IMR-90 (cell line): ENCODE results near the gene DYNC2H1. TPM values are rescaled to one million over a fixed set of nuclear protein-coding genes. Genes with fewer than 3 reads are reported as not detected.

Experiments used
- ATAC-seq: fragments of 200-7000 bp; cut with Tn5 transposase; 2 replicates; pipeline ENCODE4 v1.9.1; 2020; ENCODE audit warnings: low read depth, mild to moderate bottlenecking, moderate library complexity
- BruUV-seq: library from RNA; stranded (reverse); fragments of 400-500 nt; replicated peaks from 2 replicates; lab custom pipeline; 2021; lab: Mats Ljungman, UMichigan
- CTCF ChIA-PET: fragments of 300-600 bp; formaldehyde crosslinking; extraction: SDS; loops from one replicate; lab custom pipeline; 2021; ENCODE audit warnings: antibody characterized with exemption; lab: Yijun Ruan, JAX
- POLR2A ChIA-PET: fragments of 300-600 bp; sonication (Branson Sonifier 250); formaldehyde crosslinking; loops from one replicate; lab custom pipeline; 2022; ENCODE audit warnings: antibody characterized with exemption; ENCODE audit not compliant: unreplicated experiment; lab: Charles Lee
- DNase-seq: peaks from one replicate; pipeline ENCODE4 v3.0.0; 2013
- H2AFZ ChIP-seq: replicated peaks from 2 replicates; pipeline ENCODE3; 2013; ENCODE audit warnings: low read length, mild to moderate bottlenecking; ENCODE audit not compliant: poor library complexity
- H2AK5ac ChIP-seq: 2 replicates; pipeline ENCODE4 v1.6.1; 2013; ENCODE audit warnings: low read depth, low read length, inconsistent platforms
- H2AK9ac ChIP-seq: replicated peaks from 2 replicates; pipeline ENCODE3; 2013; ENCODE audit warnings: mild to moderate bottlenecking, low read depth, low read length, moderate library complexity; ENCODE audit not compliant: poor library complexity
- H2BK120ac ChIP-seq: 2 replicates; pipeline ENCODE4 v1.6.1; 2013; ENCODE audit warnings: low read depth, low read length, inconsistent platforms
- H2BK15ac ChIP-seq: 3 replicates; pipeline ENCODE4 v1.6.1; 2013; ENCODE audit warnings: low read depth, low read length, inconsistent platforms
- H2BK20ac ChIP-seq: 2 replicates; pipeline ENCODE4 v1.6.1; 2013; ENCODE audit warnings: low read depth, mild to moderate bottlenecking, inconsistent platforms, low read length, moderate library complexity
- H2BK5ac ChIP-seq: 2 replicates; pipeline ENCODE4 v1.6.1; 2013; ENCODE audit warnings: mild to moderate bottlenecking, low read depth, low read length, inconsistent platforms; ENCODE audit not compliant: poor library complexity, severe bottlenecking
- H3K14ac ChIP-seq: replicated peaks from 2 replicates; pipeline ENCODE4 v1.6.1; 2013; ENCODE audit warnings: low read depth, low read length, inconsistent platforms
- H3K18ac ChIP-seq: 2 replicates; pipeline ENCODE4 v1.6.1; 2013; ENCODE audit warnings: low read depth, low read length, control low read depth
- H3K23ac ChIP-seq: 2 replicates; pipeline ENCODE4 v1.6.1; 2013; ENCODE audit warnings: low read depth, low read length, inconsistent platforms
- H3K27ac ChIP-seq: 2 replicates; pipeline ENCODE4 v1.5.1; 2013; ENCODE audit warnings: mild to moderate bottlenecking, control low read depth, low read length; ENCODE audit not compliant: insufficient read depth
- H3K27me3 ChIP-seq: 2 replicates; pipeline ENCODE4 v1.6.1; 2013; ENCODE audit warnings: low read length; ENCODE audit not compliant: control insufficient read depth, insufficient read depth
- H3K36me3 ChIP-seq: 2 replicates; pipeline ENCODE4 v1.6.1; 2013; ENCODE audit warnings: low read length, mixed read lengths; ENCODE audit not compliant: control insufficient read depth, insufficient read depth
- H3K4ac ChIP-seq: 2 replicates; pipeline ENCODE4 v1.6.1; 2013; ENCODE audit warnings: low read depth, low read length, inconsistent platforms
- H3K4me1 ChIP-seq: 2 replicates; pipeline ENCODE4 v1.6.1; 2013; ENCODE audit warnings: low read length, mixed read lengths; ENCODE audit not compliant: control insufficient read depth, insufficient read depth
- H3K4me2 ChIP-seq: 2 replicates; pipeline ENCODE4 v1.6.1; 2013; ENCODE audit warnings: low read depth, mild to moderate bottlenecking, control low read depth, low read length, moderate library complexity
- H3K4me3 ChIP-seq: 2 replicates; pipeline ENCODE4 v1.5.1; 2013; ENCODE audit warnings: low read depth, mild to moderate bottlenecking, control low read depth, low read length, moderate library complexity; ENCODE audit not compliant: insufficient read depth
- H3K56ac ChIP-seq: 2 replicates; pipeline ENCODE4 v1.6.1; 2013; ENCODE audit warnings: low read length, inconsistent platforms; ENCODE audit not compliant: insufficient read depth; ENCODE audit errors: extremely low read depth
- H3K79me1 ChIP-seq, 2 experiments: 2 replicates each; pipeline ENCODE4 v1.6.1; 2013; ENCODE audit warnings: low read length in 2 of 2, inconsistent platforms in 1 of 2, low read depth in 1 of 2
- H3K9ac ChIP-seq: 2 replicates; pipeline ENCODE4 v1.6.1; 2013; ENCODE audit warnings: low read depth, low read length, control low read depth
- H3K9me1 ChIP-seq: 2 replicates; pipeline ENCODE4 v1.6.1; 2013; ENCODE audit warnings: low read length, inconsistent platforms; ENCODE audit not compliant: insufficient read depth
- H3K9me3 ChIP-seq: 2 replicates; pipeline ENCODE4 v1.6.1; 2013; ENCODE audit warnings: low read length; ENCODE audit not compliant: control insufficient read depth, insufficient read depth
- H4K20me1 ChIP-seq: 2 replicates; pipeline ENCODE4 v1.6.1; 2013; ENCODE audit warnings: low read length, inconsistent platforms; ENCODE audit not compliant: insufficient read depth
- H4K5ac ChIP-seq: 2 replicates; pipeline ENCODE4 v1.6.1; 2013; ENCODE audit warnings: mild to moderate bottlenecking, low read depth, low read length, control low read depth
- H4K8ac ChIP-seq, 2 experiments: 2 replicates each; pipeline ENCODE4 v1.6.1; 2013; ENCODE audit warnings: low read depth in 2 of 2, low read length in 2 of 2, control low read depth in 1 of 2, inconsistent platforms in 1 of 2
- H4K91ac ChIP-seq: 2 replicates; pipeline ENCODE4 v1.6.1; 2013; ENCODE audit warnings: low read depth, low read length, inconsistent platforms; ENCODE audit not compliant: insufficient read depth
- CEBPB ChIP-seq: IDR thresholded peaks from 2 replicates; pipeline ENCODE4 v1.6.1; 2012; ENCODE audit warnings: low read depth, low read length, improper control_type of control experiment
- CHD1 ChIP-seq: IDR thresholded peaks from 2 replicates; pipeline ENCODE4 v1.6.1; 2012; ENCODE audit warnings: low read depth, low read length, improper control_type of control experiment
- FOS ChIP-seq: fragments of 150-350 bp; IDR thresholded peaks from 2 replicates; pipeline ENCODE4 v1.6.1; 2016; ENCODE audit warnings: low read depth, low read length
- MAZ ChIP-seq: IDR thresholded peaks from 2 replicates; pipeline ENCODE4 v1.6.1; 2012; ENCODE audit warnings: low read depth, mild to moderate bottlenecking, low read length, improper control_type of control experiment, moderate library complexity, borderline replicate concordance
- MXI1 ChIP-seq: IDR thresholded peaks from 2 replicates; pipeline ENCODE4 v1.6.1; 2012; ENCODE audit warnings: low read depth, mild to moderate bottlenecking, low read length, moderate library complexity, borderline replicate concordance
- NFE2L2 ChIP-seq: fragments of 150-350 bp; IDR thresholded peaks from 2 replicates; pipeline ENCODE4 v1.6.1; 2016; ENCODE audit warnings: low read depth, mild to moderate bottlenecking, low read length
- POLR2A ChIP-seq: IDR thresholded peaks from 2 replicates; pipeline ENCODE4 v1.6.1; 2012; ENCODE audit warnings: mild to moderate bottlenecking, low read depth, low read length
- RAD21 ChIP-seq: IDR thresholded peaks from 2 replicates; pipeline ENCODE4 v1.6.1; 2012; ENCODE audit warnings: low read length, improper control_type of control experiment
- RCOR1 ChIP-seq: IDR thresholded peaks from 2 replicates; pipeline ENCODE4 v1.6.1; 2012; ENCODE audit warnings: mild to moderate bottlenecking, low read length, improper control_type of control experiment; ENCODE audit not compliant: insufficient replicate concordance
- RFX5 ChIP-seq: IDR thresholded peaks from 2 replicates; pipeline ENCODE4 v1.8.0; 2012; ENCODE audit warnings: low read depth, mild to moderate bottlenecking, low read length, moderate library complexity
- SMC3 ChIP-seq: fragments of 150-350 bp; IDR thresholded peaks from 2 replicates; pipeline ENCODE4 v1.6.1; 2016; ENCODE audit warnings: low read depth, mild to moderate bottlenecking, antibody characterized with exemption, low read length, moderate library complexity
- WGBS, 2 experiments: methylation state at CpG; one replicate each; pipeline versions ENCODE4 v1.1.5 to v1.1.7; 2013; ENCODE audit warnings: missing lambda C conversion rate in 2 of 2; ENCODE audit not compliant: insufficient read length in 1 of 2; ENCODE audit errors: extremely low coverage in 2 of 2; 5-methylcytosine and 5-hydroxymethylcytosine counted together
- dilution Hi-C: fragments of 300-500 bp; cut with HindIII; formaldehyde crosslinking; loops from one replicate; pipeline ENCODE4 v1.14.3; 2018; ENCODE audit warnings: low sequenced_read_pairs; ENCODE audit not compliant: unreplicated experiment
- in situ Hi-C: fragments of 300-500 bp; cut with MboI; formaldehyde crosslinking; loops from 3 replicates; pipeline ENCODE4 v1.14.3; 2019; ENCODE audit warnings: low sequenced_read_pairs, inconsistent platforms, mixed read lengths
- intact Hi-C: fragments of 100-400 bp; cut with micrococcal nuclease; formaldehyde crosslinking; loops from 2 replicates; pipeline ENCODE4 v1.10.0; 2022
- polyA plus RNA-seq, 3 experiments: library from polyadenylated mRNA; depleted of rRNA; stranded (reverse); fragments of >200 nt; gene quantifications; 2 replicates each; pipeline ENCODE4 v1.2.3, GENCODE V29; 2012; ENCODE audit warnings: low replicate concordance in 1 of 3
- total RNA-seq: library from RNA; depleted of rRNA; stranded (reverse); fragments of >200 nt; gene quantifications from 2 replicates; pipeline ENCODE4 v1.2.3, GENCODE V29; 2012
- TF ChIP-seq, protein P1 (sequence below): conservative IDR thresholded peaks from 2 replicates; pipeline ENCODE4 v1.5.1; 2012; ENCODE audit warnings: mild to moderate bottlenecking, low read depth, low read length, improper control_type of control experiment
- TF ChIP-seq, protein P2 (sequence below): fragments of 150-350 bp; IDR thresholded peaks from 2 replicates; pipeline ENCODE4 v1.6.1; 2016; ENCODE audit warnings: low read depth, mild to moderate bottlenecking, low read length, moderate library complexity, borderline replicate concordance
- TF ChIP-seq, protein P3 (sequence below): fragments of 150-350 bp; IDR thresholded peaks from 2 replicates; pipeline ENCODE4 v1.6.1; 2017; ENCODE audit warnings: mild to moderate bottlenecking, antibody characterized with exemption, low read length, low read depth

DYNC2H1 gene
- total and polyA plus RNA-seq, 2 of the 4 experiments (the other 2 are of a cell fraction): 5.7 to 21.0 TPM

DNA sequence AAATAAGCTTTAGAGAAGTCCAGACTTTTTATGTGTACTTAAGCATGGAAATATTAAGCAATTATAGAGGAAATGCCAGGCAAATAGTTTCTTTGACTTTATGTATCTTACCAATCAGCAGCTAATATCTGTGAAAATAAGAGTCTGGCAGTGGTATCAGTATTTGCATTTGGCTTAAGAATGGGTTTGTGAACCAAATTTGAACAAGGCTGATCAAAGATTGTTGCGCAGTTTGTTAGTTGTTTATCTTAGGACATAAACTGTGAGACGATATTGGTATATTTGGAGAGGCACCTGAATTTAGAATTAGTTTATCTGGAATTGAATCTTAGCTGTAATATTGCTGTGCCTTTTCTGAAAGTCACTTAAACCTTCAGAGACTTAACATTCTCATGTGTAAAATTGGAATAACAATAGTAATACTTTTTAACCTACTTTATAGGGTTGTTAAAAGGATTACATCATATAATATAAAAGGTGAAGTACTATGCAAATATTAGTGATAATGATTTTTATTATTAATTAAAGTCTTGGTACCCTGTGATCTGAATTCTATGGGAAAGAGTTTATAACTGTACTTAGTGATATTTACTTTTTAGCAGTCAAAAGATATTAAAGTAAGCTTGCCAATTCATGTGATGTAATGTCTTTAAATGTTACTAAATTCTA is 66.4 kb downstream of the DYNC2H1 start:
- Histone ChIP-seq H3K9me1 (no peaks in the 10 kb centered on the region), H3K27ac (no peak overlapping the region), H2BK120ac (no peak overlapping the region), H3K56ac (no peak overlapping the region), H3K9me3 (no peaks in the 10 kb centered on the region), H3K4me3 (no peak overlapping the region), H4K5ac (no peak overlapping the region), H3K27me3 (no peaks in the 10 kb centered on the region), H4K20me1 (no peaks in the 10 kb centered on the region), H2BK15ac (no peak overlapping the region), H2BK5ac (no peak overlapping the region), H3K23ac (no peak overlapping the region), H4K8ac (no peak overlapping the region), H2BK20ac (no peak overlapping the region), H3K4ac (no peak overlapping the region), H3K36me3 (no peaks in the 10 kb centered on the region), H3K14ac (no peak overlapping the region), H2AFZ (no peak overlapping the region), H3K4me1 (no peaks in the 10 kb centered on the region), H2AK5ac (no peak overlapping the region), H3K18ac (no peak overlapping the region), H3K79me1 (no peaks in the 10 kb centered on the region), H4K91ac (no peak overlapping the region), H3K4me2 (no peak overlapping the region), H3K9ac (no peak overlapping the region), H2AK9ac (no peak overlapping the region)
- DNase-seq: no peak
- TF ChIP-seq CEBPB (no peak), MXI1 (no peak), RAD21 (no peak), RFX5 (no peak), SMC3 (no peak), RCOR1 (no peak), CHD1 (no peak), FOS (no peak), NFE2L2 (no peak), MAZ (no peak), POLR2A (no peak)
- TF ChIP-seq, protein P1, sequence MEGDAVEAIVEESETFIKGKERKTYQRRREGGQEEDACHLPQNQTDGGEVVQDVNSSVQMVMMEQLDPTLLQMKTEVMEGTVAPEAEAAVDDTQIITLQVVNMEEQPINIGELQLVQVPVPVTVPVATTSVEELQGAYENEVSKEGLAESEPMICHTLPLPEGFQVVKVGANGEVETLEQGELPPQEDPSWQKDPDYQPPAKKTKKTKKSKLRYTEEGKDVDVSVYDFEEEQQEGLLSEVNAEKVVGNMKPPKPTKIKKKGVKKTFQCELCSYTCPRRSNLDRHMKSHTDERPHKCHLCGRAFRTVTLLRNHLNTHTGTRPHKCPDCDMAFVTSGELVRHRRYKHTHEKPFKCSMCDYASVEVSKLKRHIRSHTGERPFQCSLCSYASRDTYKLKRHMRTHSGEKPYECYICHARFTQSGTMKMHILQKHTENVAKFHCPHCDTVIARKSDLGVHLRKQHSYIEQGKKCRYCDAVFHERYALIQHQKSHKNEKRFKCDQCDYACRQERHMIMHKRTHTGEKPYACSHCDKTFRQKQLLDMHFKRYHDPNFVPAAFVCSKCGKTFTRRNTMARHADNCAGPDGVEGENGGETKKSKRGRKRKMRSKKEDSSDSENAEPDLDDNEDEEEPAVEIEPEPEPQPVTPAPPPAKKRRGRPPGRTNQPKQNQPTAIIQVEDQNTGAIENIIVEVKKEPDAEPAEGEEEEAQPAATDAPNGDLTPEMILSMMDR: no peak
- TF ChIP-seq, protein P2, sequence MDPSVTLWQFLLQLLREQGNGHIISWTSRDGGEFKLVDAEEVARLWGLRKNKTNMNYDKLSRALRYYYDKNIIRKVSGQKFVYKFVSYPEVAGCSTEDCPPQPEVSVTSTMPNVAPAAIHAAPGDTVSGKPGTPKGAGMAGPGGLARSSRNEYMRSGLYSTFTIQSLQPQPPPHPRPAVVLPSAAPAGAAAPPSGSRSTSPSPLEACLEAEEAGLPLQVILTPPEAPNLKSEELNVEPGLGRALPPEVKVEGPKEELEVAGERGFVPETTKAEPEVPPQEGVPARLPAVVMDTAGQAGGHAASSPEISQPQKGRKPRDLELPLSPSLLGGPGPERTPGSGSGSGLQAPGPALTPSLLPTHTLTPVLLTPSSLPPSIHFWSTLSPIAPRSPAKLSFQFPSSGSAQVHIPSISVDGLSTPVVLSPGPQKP: no peak
- TF ChIP-seq, protein P3, sequence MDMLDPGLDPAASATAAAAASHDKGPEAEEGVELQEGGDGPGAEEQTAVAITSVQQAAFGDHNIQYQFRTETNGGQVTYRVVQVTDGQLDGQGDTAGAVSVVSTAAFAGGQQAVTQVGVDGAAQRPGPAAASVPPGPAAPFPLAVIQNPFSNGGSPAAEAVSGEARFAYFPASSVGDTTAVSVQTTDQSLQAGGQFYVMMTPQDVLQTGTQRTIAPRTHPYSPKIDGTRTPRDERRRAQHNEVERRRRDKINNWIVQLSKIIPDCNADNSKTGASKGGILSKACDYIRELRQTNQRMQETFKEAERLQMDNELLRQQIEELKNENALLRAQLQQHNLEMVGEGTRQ: no peak
- WGBS, 2 experiments: no CpG with 5 or more reads among the region's 2 CpGs
- dilution Hi-C loops (no loop called here), in situ Hi-C loops (no loop called here), intact Hi-C loops (no loop called here)
- POLR2A ChIA-PET: no interaction called here
- no TSS peak for BruUV-seq
- CTCF ChIA-PET: interaction anchor here (1.5 kb wide), 1 partner anchor 26 kb away, joined by 3 read pairs; no protein-coding TSS in a partner anchor
- no peak for ATAC-seq
